ENCODE data around the gene RDH16. TPM values are rescaled to one million over a fixed set of nuclear protein-coding genes. Genes with fewer than 3 reads are reported as not detected.
A peak's percentile ranks its signal among the peaks of the same experiment; 100 is the strongest.

Gene RDH16
- total and polyA plus RNA-seq, 4 donors, result 12.9 to 382 (median 219) TPM

DNA sequence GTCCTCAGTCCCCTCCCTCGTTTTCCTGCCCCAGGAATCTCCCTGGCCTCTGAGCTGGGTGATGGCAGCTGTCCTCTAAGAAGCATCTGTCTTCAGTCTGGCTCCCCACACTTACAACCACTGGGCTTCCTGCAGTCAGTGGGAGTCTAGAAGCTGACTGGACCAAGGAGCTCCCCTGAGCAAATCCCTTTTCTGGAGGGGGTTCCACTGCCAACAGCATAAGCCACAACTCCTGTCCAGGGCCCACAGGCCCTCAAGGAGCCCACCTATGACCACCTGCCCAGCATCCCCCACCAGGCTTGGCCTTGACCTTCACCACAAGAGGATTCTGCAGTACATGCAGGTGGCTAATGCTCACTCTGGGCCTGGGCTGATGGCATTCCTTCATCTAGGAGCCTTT is 4.1 kb downstream of the RDH16 start:
- no peak for TF ChIP-seq FOXA1 (IDR thresholded peaks at IDR 0.05)
- no peak for TF ChIP-seq TAF1 (conservative IDR thresholded peaks at IDR 0.05)
- no peak for TF ChIP-seq SP1 (IDR thresholded peaks at IDR 0.05)
- no peak for TF ChIP-seq RAD21 (IDR thresholded peaks at IDR 0.05)
- TF ChIP-seq YY1 (IDR thresholded peaks at IDR 0.05), result no peak
- TF ChIP-seq GABPA (IDR thresholded peaks at IDR 0.05 in 1 of 2, conservative IDR thresholded peaks at IDR 0.05 in 1 of 2), result no peak
- TF ChIP-seq, protein P1, sequence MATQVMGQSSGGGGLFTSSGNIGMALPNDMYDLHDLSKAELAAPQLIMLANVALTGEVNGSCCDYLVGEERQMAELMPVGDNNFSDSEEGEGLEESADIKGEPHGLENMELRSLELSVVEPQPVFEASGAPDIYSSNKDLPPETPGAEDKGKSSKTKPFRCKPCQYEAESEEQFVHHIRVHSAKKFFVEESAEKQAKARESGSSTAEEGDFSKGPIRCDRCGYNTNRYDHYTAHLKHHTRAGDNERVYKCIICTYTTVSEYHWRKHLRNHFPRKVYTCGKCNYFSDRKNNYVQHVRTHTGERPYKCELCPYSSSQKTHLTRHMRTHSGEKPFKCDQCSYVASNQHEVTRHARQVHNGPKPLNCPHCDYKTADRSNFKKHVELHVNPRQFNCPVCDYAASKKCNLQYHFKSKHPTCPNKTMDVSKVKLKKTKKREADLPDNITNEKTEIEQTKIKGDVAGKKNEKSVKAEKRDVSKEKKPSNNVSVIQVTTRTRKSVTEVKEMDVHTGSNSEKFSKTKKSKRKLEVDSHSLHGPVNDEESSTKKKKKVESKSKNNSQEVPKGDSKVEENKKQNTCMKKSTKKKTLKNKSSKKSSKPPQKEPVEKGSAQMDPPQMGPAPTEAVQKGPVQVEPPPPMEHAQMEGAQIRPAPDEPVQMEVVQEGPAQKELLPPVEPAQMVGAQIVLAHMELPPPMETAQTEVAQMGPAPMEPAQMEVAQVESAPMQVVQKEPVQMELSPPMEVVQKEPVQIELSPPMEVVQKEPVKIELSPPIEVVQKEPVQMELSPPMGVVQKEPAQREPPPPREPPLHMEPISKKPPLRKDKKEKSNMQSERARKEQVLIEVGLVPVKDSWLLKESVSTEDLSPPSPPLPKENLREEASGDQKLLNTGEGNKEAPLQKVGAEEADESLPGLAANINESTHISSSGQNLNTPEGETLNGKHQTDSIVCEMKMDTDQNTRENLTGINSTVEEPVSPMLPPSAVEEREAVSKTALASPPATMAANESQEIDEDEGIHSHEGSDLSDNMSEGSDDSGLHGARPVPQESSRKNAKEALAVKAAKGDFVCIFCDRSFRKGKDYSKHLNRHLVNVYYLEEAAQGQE (IDR thresholded peaks at IDR 0.05), result no peak
- TF ChIP-seq JUND (IDR thresholded peaks at IDR 0.05), result no peak
- TF ChIP-seq, protein P2, sequence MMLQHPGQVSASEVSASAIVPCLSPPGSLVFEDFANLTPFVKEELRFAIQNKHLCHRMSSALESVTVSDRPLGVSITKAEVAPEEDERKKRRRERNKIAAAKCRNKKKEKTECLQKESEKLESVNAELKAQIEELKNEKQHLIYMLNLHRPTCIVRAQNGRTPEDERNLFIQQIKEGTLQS (IDR thresholded peaks at IDR 0.05), result no peak
- TF ChIP-seq, protein P3, sequence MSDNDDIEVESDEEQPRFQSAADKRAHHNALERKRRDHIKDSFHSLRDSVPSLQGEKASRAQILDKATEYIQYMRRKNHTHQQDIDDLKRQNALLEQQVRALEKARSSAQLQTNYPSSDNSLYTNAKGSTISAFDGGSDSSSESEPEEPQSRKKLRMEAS (IDR thresholded peaks at IDR 0.05), result no peak
- no peak for TF ChIP-seq HNF4G (IDR thresholded peaks at IDR 0.05)
- TF ChIP-seq FOXA2 (IDR thresholded peaks at IDR 0.05), result no peak
- TF ChIP-seq, protein P4, sequence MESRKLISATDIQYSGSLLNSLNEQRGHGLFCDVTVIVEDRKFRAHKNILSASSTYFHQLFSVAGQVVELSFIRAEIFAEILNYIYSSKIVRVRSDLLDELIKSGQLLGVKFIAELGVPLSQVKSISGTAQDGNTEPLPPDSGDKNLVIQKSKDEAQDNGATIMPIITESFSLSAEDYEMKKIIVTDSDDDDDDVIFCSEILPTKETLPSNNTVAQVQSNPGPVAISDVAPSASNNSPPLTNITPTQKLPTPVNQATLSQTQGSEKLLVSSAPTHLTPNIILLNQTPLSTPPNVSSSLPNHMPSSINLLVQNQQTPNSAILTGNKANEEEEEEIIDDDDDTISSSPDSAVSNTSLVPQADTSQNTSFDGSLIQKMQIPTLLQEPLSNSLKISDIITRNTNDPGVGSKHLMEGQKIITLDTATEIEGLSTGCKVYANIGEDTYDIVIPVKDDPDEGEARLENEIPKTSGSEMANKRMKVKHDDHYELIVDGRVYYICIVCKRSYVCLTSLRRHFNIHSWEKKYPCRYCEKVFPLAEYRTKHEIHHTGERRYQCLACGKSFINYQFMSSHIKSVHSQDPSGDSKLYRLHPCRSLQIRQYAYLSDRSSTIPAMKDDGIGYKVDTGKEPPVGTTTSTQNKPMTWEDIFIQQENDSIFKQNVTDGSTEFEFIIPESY (IDR thresholded peaks at IDR 0.05), result no peak
- no peak for TF ChIP-seq EGR1 (IDR thresholded peaks at IDR 0.05; ENCODE audit: low read depth in 2 of 2)
- TF ChIP-seq, protein P5, sequence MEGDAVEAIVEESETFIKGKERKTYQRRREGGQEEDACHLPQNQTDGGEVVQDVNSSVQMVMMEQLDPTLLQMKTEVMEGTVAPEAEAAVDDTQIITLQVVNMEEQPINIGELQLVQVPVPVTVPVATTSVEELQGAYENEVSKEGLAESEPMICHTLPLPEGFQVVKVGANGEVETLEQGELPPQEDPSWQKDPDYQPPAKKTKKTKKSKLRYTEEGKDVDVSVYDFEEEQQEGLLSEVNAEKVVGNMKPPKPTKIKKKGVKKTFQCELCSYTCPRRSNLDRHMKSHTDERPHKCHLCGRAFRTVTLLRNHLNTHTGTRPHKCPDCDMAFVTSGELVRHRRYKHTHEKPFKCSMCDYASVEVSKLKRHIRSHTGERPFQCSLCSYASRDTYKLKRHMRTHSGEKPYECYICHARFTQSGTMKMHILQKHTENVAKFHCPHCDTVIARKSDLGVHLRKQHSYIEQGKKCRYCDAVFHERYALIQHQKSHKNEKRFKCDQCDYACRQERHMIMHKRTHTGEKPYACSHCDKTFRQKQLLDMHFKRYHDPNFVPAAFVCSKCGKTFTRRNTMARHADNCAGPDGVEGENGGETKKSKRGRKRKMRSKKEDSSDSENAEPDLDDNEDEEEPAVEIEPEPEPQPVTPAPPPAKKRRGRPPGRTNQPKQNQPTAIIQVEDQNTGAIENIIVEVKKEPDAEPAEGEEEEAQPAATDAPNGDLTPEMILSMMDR (IDR thresholded peaks at IDR 0.05; ENCODE audit: low read depth, low read length, missing input control), result no peak
- no peak for TF ChIP-seq NR2F2 (IDR thresholded peaks at IDR 0.05)
- TF ChIP-seq HNF4A (conservative IDR thresholded peaks at IDR 0.05), result no peak
- TF ChIP-seq RXRA (IDR thresholded peaks at IDR 0.05), result no peak
- peak; percentile 25 for DNase-seq (ENCODE audit: low spot score)
- peak overlapping the region in 1 of 2 donors; percentile 3 for H3K27ac ChIP-seq (ENCODE audit: low read depth in 1 of 2, low read length in 2 of 2)
- no peaks in the 10 kb centered on the region for H3K27me3 ChIP-seq (ENCODE audit: control insufficient read depth in 4 of 4, insufficient read depth in 4 of 4, low read length in 3 of 4)
- peaks cover 17 to 54% (median 33%) of the 10 kb centered on the region in 4 donors for H3K36me3 ChIP-seq (ENCODE audit: control insufficient read depth in 4 of 4, insufficient read depth in 3 of 4, low read depth in 1 of 4, low read length in 3 of 4)
- peaks cover 11 to 39% (median 24%) of the 10 kb centered on the region in 4 donors for H3K4me1 ChIP-seq (ENCODE audit: control insufficient read depth in 4 of 4, insufficient read depth in 4 of 4, low read length in 3 of 4)
- WGBS, result 46% methylated on average over 1 of the region's 1 CpG
- no peak overlapping the region for H3K9ac ChIP-seq (ENCODE audit: low read depth in 1 of 2, low read length in 2 of 2)
- no peak overlapping the region for H3K4me3 ChIP-seq (ENCODE audit: low read depth in 1 of 3, low read length in 3 of 3)
- no peaks in the 10 kb centered on the region for H3K9me3 ChIP-seq (ENCODE audit: control insufficient read depth in 4 of 4, low read length in 3 of 4)
